ENCODE data around the gene ATXN7L3. TPM values are rescaled to one million over a fixed set of nuclear protein-coding genes. Genes with fewer than 3 reads are reported as not detected.
A peak's percentile ranks its signal among the peaks of the same experiment; 100 is the strongest.
"Not testable (repeated sequence)": the region's sequence is repeated elsewhere in the genome, so short reads cannot be mapped to it uniquely, and the experiment has no call there.

Gene ATXN7L3
- 10 to 100 TPM in 11 of 12 donors, not detected in 1; 36.3 to 63.7 (median 49.6) TPM for polyA plus RNA-seq (ENCODE audit: insufficient read length in 12 of 12)
- long read RNA-seq, donor 1, partial matches to known transcripts: 0 of 3 reads
- long read RNA-seq, donor 1, other reads (novel, unspliced or antisense): 0 of 3 reads
- long read RNA-seq, donor 2, partial matches to known transcripts: 0 of 1 reads
- long read RNA-seq, donor 2, other reads (novel, unspliced or antisense): 0 of 1 reads
- long read RNA-seq, donor 3, partial matches to known transcripts: 0 of 1 reads
- long read RNA-seq, donor 3, other reads (novel, unspliced or antisense): 0 of 1 reads
- long read RNA-seq, donor 4, partial matches to known transcripts: 9 of 9 reads
- long read RNA-seq, donor 4, other reads (novel, unspliced or antisense): 0 of 9 reads
- long read RNA-seq, donor 5, partial matches to known transcripts: 0 of 2 reads
- long read RNA-seq, donor 5, other reads (novel, unspliced or antisense): 0 of 2 reads
- long read RNA-seq, donor 6, partial matches to known transcripts: 0 of 3 reads
- long read RNA-seq, donor 6, other reads (novel, unspliced or antisense): 0 of 3 reads
- long read RNA-seq, donor 7, partial matches to known transcripts: 0 of 3 reads
- long read RNA-seq, donor 7, other reads (novel, unspliced or antisense): 0 of 3 reads
- long read RNA-seq, donor 8, partial matches to known transcripts: 0 of 2 reads
- long read RNA-seq, donor 8, other reads (novel, unspliced or antisense): 0 of 2 reads
- long read RNA-seq, donor 9, partial matches to known transcripts: 0 of 1 reads
- long read RNA-seq, donor 9, other reads (novel, unspliced or antisense): 0 of 1 reads
- long read RNA-seq, donor 10, transcript ATXN7L3-205 (13 exons, 1,341 nt): major isoform, 5 of 5 reads
- long read RNA-seq, donor 10, partial matches to known transcripts: 0 of 5 reads
- long read RNA-seq, donor 10, other reads (novel, unspliced or antisense): 0 of 5 reads
- long read RNA-seq, donor 11, partial matches to known transcripts: 0 of 1 reads
- long read RNA-seq, donor 11, other reads (novel, unspliced or antisense): 0 of 1 reads

- peak; percentile 98 for DNase-seq
These were observed at the start of gene ATXN7L3 for GRCh38 chr17:44199553-44200477. TSS of gene ATXN7L3 (minus strand) at chr17:44199884. CDS start at chr17:44198070, 1,814 bp downstream.

GRCh38 chr17:44247876-44248736 is 48.4 kb upstream of the ATXN7L3 start:
- no peak for DNase-seq

DNA sequence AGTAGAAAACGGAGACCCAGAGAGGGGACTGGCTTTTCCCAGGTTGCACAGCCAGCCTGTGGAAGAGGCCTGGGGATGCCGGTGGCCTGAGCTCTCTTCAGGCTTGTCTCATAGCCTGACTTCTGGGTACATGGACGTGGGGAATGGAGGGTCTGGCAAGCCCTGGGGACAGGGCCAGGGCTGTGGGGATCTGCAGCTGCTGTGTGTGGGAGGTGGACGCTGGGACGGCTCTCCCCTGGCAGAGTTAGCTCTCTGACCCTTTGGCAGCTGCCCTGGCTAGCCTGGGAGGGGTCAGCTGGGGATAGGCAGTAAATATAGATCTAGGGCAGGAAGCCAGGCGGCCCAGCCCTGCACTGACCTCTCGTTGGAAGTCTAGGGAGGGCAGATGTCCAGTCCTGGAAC is 47.8 kb upstream of the ATXN7L3 start:
- peak; percentile 25 for DNase-seq

GRCh38 chr17:44241106-44241624 is 41.5 kb upstream of the ATXN7L3 start:
- no peak for DNase-seq

DNA sequence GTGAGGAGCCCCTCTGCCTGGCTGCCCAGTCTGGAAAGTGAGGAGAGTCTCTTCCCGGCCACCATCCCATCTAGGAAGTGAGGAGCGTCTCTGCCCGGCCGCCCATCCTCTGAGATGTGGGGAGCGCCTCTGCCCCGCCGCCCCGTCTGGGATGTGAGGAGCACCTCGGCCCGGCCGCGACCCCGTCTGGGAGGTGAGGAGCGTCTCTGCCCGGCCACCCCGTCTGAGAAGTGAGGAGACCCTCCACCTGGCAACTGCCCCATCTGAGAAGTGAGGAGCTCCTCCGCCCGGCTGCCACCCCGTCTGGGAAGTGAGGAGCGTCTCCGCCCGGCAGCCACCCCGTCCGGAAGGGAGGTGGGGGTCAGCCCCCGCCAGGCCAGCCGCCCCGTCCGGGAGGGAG is 38.2 kb upstream of the ATXN7L3 start:
- DNase-seq: not testable (repeated sequence)

DNA sequence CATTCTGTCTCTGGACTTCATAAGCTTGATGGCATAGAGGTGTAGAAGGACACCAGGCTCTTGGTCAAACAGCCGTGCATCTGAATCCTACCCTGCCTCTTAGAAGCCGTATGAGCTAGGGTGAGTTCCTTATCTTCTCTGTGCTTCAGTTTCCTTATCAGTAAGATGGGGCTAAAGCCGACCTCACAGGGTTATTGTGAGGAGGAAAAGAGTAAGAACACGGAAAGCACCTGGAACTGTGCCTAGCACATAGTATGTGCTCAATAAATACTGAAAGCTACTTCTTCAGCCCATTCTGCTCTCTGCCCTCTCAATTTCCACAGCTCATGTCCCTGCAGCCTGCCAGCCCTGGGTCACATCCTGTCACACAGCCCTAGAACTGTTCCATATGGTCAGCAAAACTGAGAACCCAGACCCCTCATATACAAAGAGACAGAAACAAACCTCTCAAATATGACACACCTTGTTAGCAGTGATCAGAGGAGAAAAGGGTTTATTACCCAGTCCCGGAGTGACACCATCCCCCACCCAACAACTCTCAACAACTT is 36.8 kb upstream of the ATXN7L3 start:
- DNase-seq: no peak

GRCh38 chr17:44235583-44235936 is 35.9 kb upstream of the ATXN7L3 start:
- no peak for DNase-seq

DNA sequence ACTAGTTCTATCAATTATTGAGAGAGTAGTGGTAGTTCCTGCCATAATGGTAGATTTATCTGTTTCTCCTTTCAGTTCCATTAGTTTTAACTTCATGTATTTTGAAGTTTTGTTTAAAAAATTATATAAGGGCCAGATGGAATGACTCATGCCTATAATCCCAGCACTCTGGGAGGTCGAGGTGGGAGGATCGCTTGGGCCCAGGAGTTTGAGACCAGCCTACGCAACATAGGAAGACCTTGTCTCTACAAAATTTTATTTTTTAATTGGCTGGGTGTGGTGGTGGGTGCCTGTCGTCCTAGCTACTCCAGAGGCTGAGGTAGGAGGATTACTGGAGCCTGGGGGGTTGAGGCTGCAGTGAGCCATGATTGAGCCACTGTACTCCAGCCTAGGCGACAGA is 33.9 kb upstream of the ATXN7L3 start:
- DNase-seq: no peak

DNA sequence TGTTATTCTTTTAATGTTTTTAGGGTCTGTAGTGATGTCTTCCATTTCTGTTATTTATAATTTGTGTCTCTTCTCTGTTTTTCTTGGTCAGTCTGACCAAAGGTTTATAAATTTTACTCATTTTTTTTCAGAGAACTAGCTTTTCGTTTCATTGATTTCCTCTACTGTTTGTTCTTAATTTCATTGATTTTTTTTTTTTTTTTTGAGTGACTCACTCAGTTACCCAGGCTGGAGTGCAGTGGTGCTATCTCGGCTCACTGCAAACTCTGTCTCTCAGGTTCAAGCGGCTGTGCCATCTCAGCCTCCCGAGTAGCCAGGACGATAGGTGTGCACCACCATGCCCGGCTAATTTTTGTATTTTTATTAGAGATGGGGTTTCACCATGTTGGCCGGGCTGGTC is 32.4 kb upstream of the ATXN7L3 start:
- no peak for DNase-seq

DNA sequence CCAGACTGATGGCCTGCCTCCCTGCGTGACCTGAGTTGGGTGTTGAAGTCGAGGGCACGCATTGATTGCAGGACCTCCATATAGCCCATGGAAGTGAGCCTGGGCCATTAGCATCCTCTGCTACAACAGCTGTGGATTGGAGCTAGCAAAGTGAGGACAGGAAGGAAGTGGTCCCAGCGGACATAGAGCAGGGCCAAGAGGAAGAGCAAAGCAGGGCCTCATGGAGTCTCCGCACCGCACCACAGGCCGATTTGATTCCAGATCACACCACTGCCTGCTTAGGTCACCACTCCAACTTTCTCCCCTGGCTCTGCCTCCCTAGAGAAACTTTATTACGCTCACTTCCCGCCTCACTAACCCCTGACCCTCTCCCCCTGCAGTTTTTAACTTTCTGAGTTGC is 30.5 kb upstream of the ATXN7L3 start:
- no peak for DNase-seq

DNA sequence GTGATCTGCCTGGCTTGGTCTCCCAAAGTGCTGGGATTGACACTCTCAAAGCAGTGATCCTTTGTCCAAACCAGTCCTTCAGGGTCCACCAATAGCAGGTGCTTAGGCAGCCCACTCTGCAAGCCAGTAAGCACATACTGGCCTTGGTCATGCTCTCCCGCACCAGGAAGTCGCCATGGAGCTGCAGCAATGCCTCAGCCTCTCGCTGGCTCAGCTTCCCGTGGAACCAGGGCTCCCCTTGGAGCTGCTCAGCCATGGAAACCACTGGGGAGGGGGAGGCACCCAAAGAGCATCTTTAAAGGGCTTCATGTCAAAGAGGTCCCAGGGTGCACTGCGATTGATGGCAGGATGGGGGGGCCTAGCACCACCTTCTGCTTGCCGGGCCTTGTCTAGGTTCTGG is 29.4 kb upstream of the ATXN7L3 start:
- DNase-seq: no peak

DNA sequence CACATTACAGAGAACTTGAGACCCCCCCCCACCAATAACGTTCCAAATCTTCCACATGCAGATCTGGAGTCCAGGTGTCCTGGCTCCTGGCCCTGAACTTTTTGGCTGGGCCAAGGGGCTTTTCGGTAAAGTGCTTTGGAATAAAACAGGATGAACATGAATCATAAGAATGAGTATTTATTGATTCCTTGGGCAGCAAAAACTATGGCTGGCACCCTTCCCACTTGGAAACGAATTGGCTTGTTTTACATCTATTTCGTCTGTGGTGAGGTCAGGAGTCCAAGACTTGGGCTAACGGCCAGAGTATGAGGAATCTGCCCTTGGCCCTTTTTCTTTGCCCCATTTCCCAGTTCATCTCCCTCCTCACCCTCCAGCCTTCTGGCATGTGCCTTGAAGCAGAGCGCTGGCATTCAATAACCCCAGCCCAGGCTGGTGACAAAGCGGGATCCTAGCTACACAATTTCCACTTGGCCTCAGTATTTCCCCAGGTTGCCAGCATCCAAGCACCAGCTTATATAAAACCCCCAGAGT is 23.9 kb upstream of the ATXN7L3 start:
- no peak for DNase-seq

DNA sequence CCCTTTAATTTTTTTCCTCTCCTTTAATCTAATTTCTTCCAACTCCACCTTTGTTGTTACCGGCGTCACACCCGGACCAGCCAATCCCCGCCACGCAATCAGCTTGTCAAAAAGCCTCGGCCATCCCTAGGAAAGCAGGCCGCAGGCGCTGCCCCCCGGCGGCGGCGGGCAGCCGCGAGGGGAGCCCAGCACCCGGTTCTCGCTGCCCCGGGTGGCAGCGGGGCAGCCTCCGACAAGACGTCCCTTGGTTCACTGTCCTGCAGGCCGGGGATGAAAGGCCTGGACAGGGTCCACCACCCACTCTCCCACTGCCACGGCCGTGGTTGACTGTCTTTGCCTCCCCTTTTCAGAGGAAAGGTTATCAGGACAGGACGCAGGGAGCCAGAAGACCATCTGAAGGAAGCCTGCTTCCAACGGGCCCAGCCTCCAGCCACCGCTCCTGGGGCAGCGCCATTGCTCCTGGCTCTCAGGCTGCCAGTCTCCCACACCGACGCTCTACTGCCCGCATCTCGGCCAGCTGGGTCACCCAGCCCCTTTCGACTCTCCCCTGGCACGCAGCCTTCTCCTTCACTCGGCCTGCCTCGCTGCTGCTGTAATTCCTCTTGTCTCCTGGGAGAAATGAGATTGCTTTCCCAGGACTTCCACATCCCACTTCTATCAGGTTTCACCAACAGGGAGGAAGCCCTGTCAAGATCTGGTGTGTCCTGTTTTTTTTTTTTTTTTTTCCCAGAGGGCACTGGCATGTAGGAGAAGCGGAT is 22.6 kb upstream of the ATXN7L3 start:
- DNase-seq: no peak

- DNase-seq: no peak
These were observed 22.1 kb upstream of the ATXN7L3 start for GRCh38 chr17:44221862-44222111.

GRCh38 chr17:44221084-44221861 is 21.6 kb upstream of the ATXN7L3 start:
- peak; percentile 86 for DNase-seq

- DNase-seq: peak; percentile 48
These were observed 20.8 kb upstream of the ATXN7L3 start for GRCh38 chr17:44220213-44221083.

DNA sequence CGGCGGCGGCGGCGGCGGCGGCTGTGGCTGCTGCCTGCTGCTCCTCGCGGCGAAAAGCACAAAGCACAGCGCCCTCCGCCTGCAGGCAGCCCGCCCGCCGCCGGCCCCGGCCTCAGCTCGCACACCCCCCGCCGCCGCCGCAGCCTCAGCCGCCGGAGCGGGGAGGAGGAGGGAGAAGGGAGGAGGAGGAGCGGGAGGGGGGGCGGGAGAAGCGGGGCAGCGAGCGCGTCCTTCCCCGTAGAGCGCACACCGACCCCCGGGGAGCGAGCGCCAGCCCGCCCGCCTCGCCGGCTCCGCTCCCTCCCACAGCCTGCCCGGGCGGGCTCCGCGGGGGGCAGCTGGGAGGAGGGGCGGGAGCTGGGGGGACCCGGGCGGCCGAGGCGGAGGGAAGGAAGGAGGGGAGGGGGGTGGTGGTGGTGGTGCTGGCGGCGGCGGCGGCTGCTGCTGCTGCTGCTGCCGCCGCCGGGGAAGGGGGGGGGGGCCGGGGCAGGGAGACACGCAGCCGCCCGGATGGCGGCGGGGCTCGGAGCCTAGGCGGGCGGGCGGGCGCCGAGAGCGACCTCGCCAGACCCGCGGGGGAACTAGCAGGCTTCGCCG is 20.0 kb upstream of the ATXN7L3 start, which contains the start of gene UBTF:
UBTF (minus strand) TSS at position 60 of the 597 bp plus-strand sequence. CDS start 1,446 bp downstream, outside the sequence.
- peak; percentile 59 for DNase-seq

Data from muscle of arm (tissue), 14 donors.